ENCODE results near the gene RAN.
"Not testable (repeated sequence)": the region's sequence is repeated elsewhere in the genome, so short reads cannot be mapped to it uniquely, and the experiment has no call there.

Gene RAN

GRCh38 chr12:130871286-130872178 lies at the start of gene RAN:
RAN (plus strand) TSS chr12:130872066; CDS start chr12:130872594, 528 bp downstream.
- peak; percentile 96 for DNase-seq

- DNase-seq: no peak
Measured at GRCh38 chr12:130825771-130826150, 46.1 kb upstream of the RAN start.

GRCh38 chr12:130826151-130826801 lies 45.6 kb upstream of the RAN start:
- peak; percentile 39 for DNase-seq

- peak; percentile 36 for DNase-seq
Measured at GRCh38 chr12:130827432-130827831, 44.4 kb upstream of the RAN start.

GRCh38 chr12:130828895-130829294 lies 43.0 kb upstream of the RAN start:
- DNase-seq: no peak

GRCh38 chr12:130829391-130830245 lies 42.2 kb upstream of the RAN start:
- DNase-seq: no peak

GRCh38 chr12:130830246-130830551 lies 41.7 kb upstream of the RAN start:
- no peak for DNase-seq

GRCh38 chr12:130831246-130831645 lies 40.6 kb upstream of the RAN start:
- no peak for DNase-seq

GRCh38 chr12:130831876-130832405 lies 39.9 kb upstream of the RAN start:
- no peak for DNase-seq

- peak; percentile 33 for DNase-seq
Measured at GRCh38 chr12:130832561-130833209, 39.2 kb upstream of the RAN start.

- DNase-seq: no peak
Measured at GRCh38 chr12:130835011-130835410, 36.9 kb upstream of the RAN start.

- no peak for DNase-seq
Measured at GRCh38 chr12:130835436-130835835, 36.4 kb upstream of the RAN start.

GRCh38 chr12:130838284-130838950 lies 33.4 kb upstream of the RAN start:
- peak; percentile 62 for DNase-seq

- DNase-seq: peak; percentile 93
Measured at GRCh38 chr12:130838951-130839769, 32.7 kb upstream of the RAN start, which contains the start of gene STX2. STX2 (minus strand) TSS chr12:130839250; CDS start chr12:130839099, 151 bp downstream.

- DNase-seq: no peak
Measured at GRCh38 chr12:130839770-130840404, 32.0 kb upstream of the RAN start.

- DNase-seq: no peak
Measured at GRCh38 chr12:130846369-130846768, 25.5 kb upstream of the RAN start.

GRCh38 chr12:130847112-130847511 lies 24.8 kb upstream of the RAN start:
- no peak for DNase-seq

GRCh38 chr12:130848105-130848504 lies 23.8 kb upstream of the RAN start:
- not testable (repeated sequence) for DNase-seq

GRCh38 chr12:130848785-130849305 lies 23.0 kb upstream of the RAN start:
- DNase-seq: not testable (repeated sequence)

Measured in femur (tissue), 1 donor.